Ishikawa (cell line): Measurements from ENCODE around the gene LDLRAP1.

Source experiments
- CEBPB ChIP-seq: IDR thresholded peaks from 2 replicates; pipeline ENCODE4 v1.6.1; 2012
- CREB1 ChIP-seq: IDR thresholded peaks from 2 replicates; pipeline ENCODE4 v1.6.1; 2012; ENCODE audit warnings: low read depth
- EGR1 ChIP-seq: IDR thresholded peaks from 2 replicates; pipeline ENCODE4 v1.6.1; 2012
- EP300 ChIP-seq: IDR thresholded peaks from 2 replicates; pipeline ENCODE4 v1.6.1; 2012; ENCODE audit warnings: borderline replicate concordance
- FOXM1 ChIP-seq: IDR thresholded peaks from 2 replicates; pipeline ENCODE4 v1.6.1; 2012; ENCODE audit warnings: low read depth, borderline replicate concordance
- MAX ChIP-seq: IDR thresholded peaks from 2 replicates; pipeline ENCODE4 v1.6.1; 2012
- NFIC ChIP-seq: IDR thresholded peaks from 2 replicates; pipeline ENCODE4 v1.6.1; 2012
- RAD21 ChIP-seq: IDR thresholded peaks from 2 replicates; pipeline ENCODE4 v1.6.1; 2012; ENCODE audit warnings: low read depth
- TAF1 ChIP-seq: IDR thresholded peaks from 2 replicates; pipeline ENCODE4 v1.6.1; 2012; ENCODE audit warnings: low read depth, mild to moderate bottlenecking
- TCF12 ChIP-seq: IDR thresholded peaks from 2 replicates; pipeline ENCODE4 v1.6.1; 2012; ENCODE audit warnings: low read depth
- TEAD4 ChIP-seq: IDR thresholded peaks from 2 replicates; pipeline ENCODE4 v1.6.1; 2012
- YY1 ChIP-seq: IDR thresholded peaks from 2 replicates; pipeline ENCODE4 v1.6.1; 2012; ENCODE audit warnings: low read depth
- ZBTB7A ChIP-seq: IDR thresholded peaks from 2 replicates; pipeline ENCODE4 v1.6.1; 2012; ENCODE audit warnings: low read depth
- TF ChIP-seq, protein P1 (sequence below): IDR thresholded peaks from 2 replicates; pipeline ENCODE4 v1.6.1; 2012
- TF ChIP-seq, protein P2 (sequence below): IDR thresholded peaks from 2 replicates; pipeline ENCODE4 v1.6.1; 2012; ENCODE audit warnings: low read depth, mild to moderate bottlenecking

Gene LDLRAP1

GRCh38 chr1:25599969-25600610 is 56.7 kb downstream of the LDLRAP1 start:
- no peak for TF ChIP-seq MAX
- no peak for TF ChIP-seq CEBPB
- no peak for TF ChIP-seq ZBTB7A
- TF ChIP-seq EGR1 = no peak
- TF ChIP-seq, protein P1, sequence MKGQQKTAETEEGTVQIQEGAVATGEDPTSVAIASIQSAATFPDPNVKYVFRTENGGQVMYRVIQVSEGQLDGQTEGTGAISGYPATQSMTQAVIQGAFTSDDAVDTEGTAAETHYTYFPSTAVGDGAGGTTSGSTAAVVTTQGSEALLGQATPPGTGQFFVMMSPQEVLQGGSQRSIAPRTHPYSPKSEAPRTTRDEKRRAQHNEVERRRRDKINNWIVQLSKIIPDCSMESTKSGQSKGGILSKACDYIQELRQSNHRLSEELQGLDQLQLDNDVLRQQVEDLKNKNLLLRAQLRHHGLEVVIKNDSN = no peak
- TF ChIP-seq TAF1 = no peak
- TF ChIP-seq, protein P2, sequence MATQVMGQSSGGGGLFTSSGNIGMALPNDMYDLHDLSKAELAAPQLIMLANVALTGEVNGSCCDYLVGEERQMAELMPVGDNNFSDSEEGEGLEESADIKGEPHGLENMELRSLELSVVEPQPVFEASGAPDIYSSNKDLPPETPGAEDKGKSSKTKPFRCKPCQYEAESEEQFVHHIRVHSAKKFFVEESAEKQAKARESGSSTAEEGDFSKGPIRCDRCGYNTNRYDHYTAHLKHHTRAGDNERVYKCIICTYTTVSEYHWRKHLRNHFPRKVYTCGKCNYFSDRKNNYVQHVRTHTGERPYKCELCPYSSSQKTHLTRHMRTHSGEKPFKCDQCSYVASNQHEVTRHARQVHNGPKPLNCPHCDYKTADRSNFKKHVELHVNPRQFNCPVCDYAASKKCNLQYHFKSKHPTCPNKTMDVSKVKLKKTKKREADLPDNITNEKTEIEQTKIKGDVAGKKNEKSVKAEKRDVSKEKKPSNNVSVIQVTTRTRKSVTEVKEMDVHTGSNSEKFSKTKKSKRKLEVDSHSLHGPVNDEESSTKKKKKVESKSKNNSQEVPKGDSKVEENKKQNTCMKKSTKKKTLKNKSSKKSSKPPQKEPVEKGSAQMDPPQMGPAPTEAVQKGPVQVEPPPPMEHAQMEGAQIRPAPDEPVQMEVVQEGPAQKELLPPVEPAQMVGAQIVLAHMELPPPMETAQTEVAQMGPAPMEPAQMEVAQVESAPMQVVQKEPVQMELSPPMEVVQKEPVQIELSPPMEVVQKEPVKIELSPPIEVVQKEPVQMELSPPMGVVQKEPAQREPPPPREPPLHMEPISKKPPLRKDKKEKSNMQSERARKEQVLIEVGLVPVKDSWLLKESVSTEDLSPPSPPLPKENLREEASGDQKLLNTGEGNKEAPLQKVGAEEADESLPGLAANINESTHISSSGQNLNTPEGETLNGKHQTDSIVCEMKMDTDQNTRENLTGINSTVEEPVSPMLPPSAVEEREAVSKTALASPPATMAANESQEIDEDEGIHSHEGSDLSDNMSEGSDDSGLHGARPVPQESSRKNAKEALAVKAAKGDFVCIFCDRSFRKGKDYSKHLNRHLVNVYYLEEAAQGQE = no peak
- TF ChIP-seq YY1 = no peak
- TF ChIP-seq RAD21 = no peak
- TF ChIP-seq CREB1 = no peak
- TF ChIP-seq EP300 = no peak
- no peak for TF ChIP-seq TCF12
- no peak for TF ChIP-seq TEAD4
- no peak for TF ChIP-seq FOXM1
- TF ChIP-seq NFIC = no peak

DNA sequence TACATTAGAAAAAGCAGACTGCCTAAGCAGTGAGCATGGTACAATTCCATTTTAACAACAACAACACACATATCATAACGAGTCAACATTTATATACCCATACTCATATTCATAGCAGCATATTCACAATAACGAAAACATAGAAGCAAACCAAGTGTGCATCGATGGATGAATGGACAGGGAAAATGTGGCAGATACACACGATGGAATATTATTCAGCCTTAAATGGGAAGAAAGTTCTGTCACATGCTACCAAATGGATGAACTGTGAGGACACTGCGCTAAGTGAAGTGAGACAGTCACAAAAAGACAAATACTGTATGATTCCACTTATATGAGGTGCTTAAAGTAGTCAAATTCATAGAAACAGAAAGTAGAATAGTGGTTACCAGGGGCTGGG is 63.7 kb downstream of the LDLRAP1 start:
- TF ChIP-seq EP300 (no peak), RAD21 (no peak), EGR1 (no peak), CEBPB (no peak), YY1 (no peak), TCF12 (no peak), TAF1 (no peak), MAX (no peak), ZBTB7A (no peak), FOXM1 (no peak), NFIC (no peak)
- TF ChIP-seq, protein P1 = no peak

DNA sequence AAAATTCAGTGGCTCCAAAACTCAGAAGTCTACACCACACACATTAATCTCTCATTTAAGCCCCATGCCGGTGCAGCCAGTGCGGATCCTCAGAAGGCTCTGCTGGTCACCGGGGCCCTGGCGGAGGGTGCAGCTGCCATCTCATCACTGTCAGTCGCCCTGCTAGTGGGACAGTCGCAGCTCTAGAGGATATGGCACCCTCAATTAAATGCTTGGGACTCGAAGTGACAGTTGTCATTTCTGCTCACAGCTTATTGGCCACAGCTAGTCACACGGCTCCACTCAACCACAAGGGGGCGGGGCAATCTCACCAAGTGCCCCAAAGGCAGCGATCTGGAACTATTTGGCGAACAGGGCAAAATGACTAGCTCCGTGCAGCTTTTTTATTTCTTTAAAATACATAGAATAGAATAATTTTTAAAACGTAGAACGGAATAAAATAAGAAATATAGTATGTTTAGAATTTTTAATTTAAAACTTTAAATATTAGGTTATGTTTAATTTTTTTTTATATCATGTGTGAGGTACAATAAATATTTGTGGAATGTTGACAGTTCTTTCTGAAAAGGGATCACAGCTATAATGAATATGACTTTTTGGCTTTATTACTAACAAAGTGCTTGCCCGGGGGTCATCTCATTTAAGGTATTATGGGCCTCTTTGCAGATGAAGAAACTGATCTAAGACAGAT is 65.2 kb downstream of the LDLRAP1 start:
- TF ChIP-seq, protein P1 = peak; percentile 86
- TF ChIP-seq RAD21 = peak; percentile 71
- TF ChIP-seq TEAD4 = no peak

- TF ChIP-seq TCF12 = no peak
- no peak for TF ChIP-seq ZBTB7A
Measured at GRCh38 chr1:25609921-25610320, 66.5 kb downstream of the LDLRAP1 start.

DNA sequence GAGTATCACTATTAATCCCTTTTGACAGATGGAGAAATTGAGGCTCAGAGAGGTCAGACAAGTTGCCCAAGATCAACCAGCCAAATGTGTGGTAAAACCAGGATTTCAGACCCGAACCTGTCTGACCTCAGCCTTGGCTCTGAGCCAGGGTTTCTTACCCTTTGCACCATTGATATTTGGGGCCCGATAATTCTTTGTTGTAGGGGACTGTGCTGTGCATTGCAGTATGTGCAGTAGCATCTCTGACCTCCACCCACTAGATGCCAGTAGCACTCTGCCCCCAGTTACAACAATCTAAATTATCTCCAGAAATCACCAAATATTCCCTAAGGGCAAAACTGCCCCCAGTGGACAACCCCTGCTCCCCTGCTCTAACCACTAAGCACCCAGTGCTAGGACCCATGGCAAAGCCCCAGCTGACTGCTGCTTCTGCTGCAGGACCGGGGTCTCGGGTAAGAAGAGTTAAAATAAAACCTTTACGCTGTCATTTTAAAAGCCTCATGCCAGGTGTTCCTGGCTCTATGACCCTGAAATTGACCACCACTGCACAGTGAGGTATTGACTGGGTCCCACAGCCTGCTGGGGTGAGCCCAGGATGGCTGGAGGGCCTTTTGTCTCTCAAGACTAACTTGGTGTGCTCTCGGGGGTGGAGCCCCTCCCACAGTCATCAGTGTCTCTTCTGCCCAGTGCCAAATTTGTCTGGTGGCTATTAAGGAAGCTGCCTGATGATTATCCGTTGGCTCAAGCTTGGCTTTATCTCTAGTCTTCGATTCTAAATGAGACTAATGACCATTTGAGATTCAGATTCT is 67.6 kb downstream of the LDLRAP1 start:
- no peak for TF ChIP-seq MAX
- TF ChIP-seq, protein P2 = no peak
- TF ChIP-seq NFIC = no peak
